ENCODE measurements around the gene CPNE5.
A peak's percentile ranks its signal among the peaks of the same experiment; 100 is the strongest.
"Not testable (repeated sequence)": the region's sequence is repeated elsewhere in the genome, so short reads cannot be mapped to it uniquely, and the experiment has no call there.

The CPNE5 gene

GRCh38 chr6:36739947-36740817 is 99.1 kb downstream of the CPNE5 start:
- DNase-seq, result no peak

GRCh38 chr6:36738108-36738507 is 101.1 kb downstream of the CPNE5 start:
- no peak for DNase-seq

- no peak for DNase-seq
Measured at GRCh38 chr6:36737043-36737785, 102.0 kb downstream of the CPNE5 start.

- DNase-seq, result peak; percentile 38
Measured at GRCh38 chr6:36735110-36736071, 103.9 kb downstream of the CPNE5 start.

GRCh38 chr6:36734486-36735060 is 104.7 kb downstream of the CPNE5 start:
- DNase-seq, result no peak

- no peak for DNase-seq
Measured at GRCh38 chr6:36733300-36733699, 105.9 kb downstream of the CPNE5 start.

- DNase-seq, result no peak
Measured at GRCh38 chr6:36731622-36732310, 107.5 kb downstream of the CPNE5 start.

GRCh38 chr6:36730424-36731380 is 108.5 kb downstream of the CPNE5 start:
- no peak for DNase-seq

GRCh38 chr6:36729161-36729524 is 110.1 kb downstream of the CPNE5 start:
- DNase-seq, result no peak

GRCh38 chr6:36728289-36729160 is 110.7 kb downstream of the CPNE5 start:
- DNase-seq, result no peak

- peak; percentile 9 for DNase-seq
Measured at GRCh38 chr6:36727505-36728021, 111.7 kb downstream of the CPNE5 start.

- no peak for DNase-seq
Measured at GRCh38 chr6:36725581-36725980, 113.7 kb downstream of the CPNE5 start.

- DNase-seq, result peak; percentile 44
Measured at GRCh38 chr6:36724514-36725390, 114.5 kb downstream of the CPNE5 start.

GRCh38 chr6:36723992-36724391 is 115.3 kb downstream of the CPNE5 start:
- DNase-seq, result not testable (repeated sequence)

GRCh38 chr6:36722879-36723278 is 116.4 kb downstream of the CPNE5 start:
- no peak for DNase-seq

- no peak for DNase-seq
Measured at GRCh38 chr6:36722365-36722764, 116.9 kb downstream of the CPNE5 start.

- no peak for DNase-seq
Measured at GRCh38 chr6:36721369-36722140, 117.7 kb downstream of the CPNE5 start.

Data from CD4-positive, alpha-beta T cell treated with Interleukin-10 for 1 hour (primary cell).